Right kidney (tissue), 1 donor: Measurements from ENCODE around the gene PGAM5.
A peak's percentile ranks its signal among the peaks of the same experiment; 100 is the strongest.
"Not testable (repeated sequence)": the region's sequence is repeated elsewhere in the genome, so short reads cannot be mapped to it uniquely, and the experiment has no call there.

Source experiments
- DNase-seq: peaks from one replicate; pipeline ENCODE4 v3.0.0-alpha.2; 2016

The PGAM5 gene

GRCh38 chr12:132687211-132688164 lies 23.2 kb upstream of the PGAM5 start, which contains the start of the genes POLE and PXMP2:
TSS of gene POLE (minus strand) at chr12:132687342. CDS start at chr12:132687315, 27 bp downstream.
TSS of gene PXMP2 (plus strand) at chr12:132687587. CDS start at chr12:132687671, 84 bp downstream.
- DNase-seq = peak; percentile 96

- peak; percentile 6 for DNase-seq
These were observed 21.4 kb upstream of the PGAM5 start for GRCh38 chr12:132689227-132689626.

- no peak for DNase-seq
These were observed 20.5 kb upstream of the PGAM5 start for GRCh38 chr12:132690112-132690511.

GRCh38 chr12:132692030-132692429 lies 18.6 kb upstream of the PGAM5 start:
- not testable (repeated sequence) for DNase-seq

- DNase-seq = not testable (repeated sequence)
These were observed 15.8 kb upstream of the PGAM5 start for GRCh38 chr12:132694888-132695287.

GRCh38 chr12:132695431-132695830 lies 15.2 kb upstream of the PGAM5 start:
- DNase-seq = no peak

GRCh38 chr12:132698341-132698740 lies 12.3 kb upstream of the PGAM5 start:
- DNase-seq = no peak

GRCh38 chr12:132700212-132700822 lies 10.3 kb upstream of the PGAM5 start:
- DNase-seq = no peak

GRCh38 chr12:132702640-132703039 lies 8.0 kb upstream of the PGAM5 start:
- no peak for DNase-seq

GRCh38 chr12:132703641-132704040 lies 7.0 kb upstream of the PGAM5 start:
- DNase-seq = no peak

- DNase-seq = no peak
These were observed 3.4 kb upstream of the PGAM5 start for GRCh38 chr12:132707241-132707640.

- no peak for DNase-seq
These were observed 2.5 kb upstream of the PGAM5 start for GRCh38 chr12:132708150-132708549.

- no peak for DNase-seq
These were observed 618 bp upstream of the PGAM5 start for GRCh38 chr12:132710043-132710404.

GRCh38 chr12:132711080-132711843 lies 620 bp downstream of the PGAM5 start:
- DNase-seq = peak; percentile 46

- no peak for DNase-seq
These were observed 2.5 kb downstream of the PGAM5 start for GRCh38 chr12:132713123-132713522.

GRCh38 chr12:132715874-132716273 lies 5.2 kb downstream of the PGAM5 start:
- DNase-seq = no peak

GRCh38 chr12:132716356-132716755 lies 5.7 kb downstream of the PGAM5 start:
- DNase-seq = no peak

- DNase-seq = no peak
These were observed 6.4 kb downstream of the PGAM5 start for GRCh38 chr12:132717011-132717410.

GRCh38 chr12:132717531-132718387 lies 7.1 kb downstream of the PGAM5 start:
- DNase-seq = no peak

GRCh38 chr12:132718644-132719043 lies 8.0 kb downstream of the PGAM5 start:
- DNase-seq = no peak

- no peak for DNase-seq
These were observed 8.7 kb downstream of the PGAM5 start for GRCh38 chr12:132719141-132719953.
